Activated CD4-positive, alpha-beta T cell treated with anti-CD3 and anti-CD28 coated beads, Interleukin-2, amount 50 U/mL, for 4 hours (primary cell): ENCODE results near the gene NCOA7.
A peak's percentile ranks its signal among the peaks of the same experiment; 100 is the strongest.
"Not testable (repeated sequence)": the region's sequence is repeated elsewhere in the genome, so short reads cannot be mapped to it uniquely, and the experiment has no call there.

Experiments
- DNase-seq, 2 experiments: peaks; one replicate each; pipeline ENCODE4 v3.0.0-alpha.2; 2020

NCOA7 gene

DNA sequence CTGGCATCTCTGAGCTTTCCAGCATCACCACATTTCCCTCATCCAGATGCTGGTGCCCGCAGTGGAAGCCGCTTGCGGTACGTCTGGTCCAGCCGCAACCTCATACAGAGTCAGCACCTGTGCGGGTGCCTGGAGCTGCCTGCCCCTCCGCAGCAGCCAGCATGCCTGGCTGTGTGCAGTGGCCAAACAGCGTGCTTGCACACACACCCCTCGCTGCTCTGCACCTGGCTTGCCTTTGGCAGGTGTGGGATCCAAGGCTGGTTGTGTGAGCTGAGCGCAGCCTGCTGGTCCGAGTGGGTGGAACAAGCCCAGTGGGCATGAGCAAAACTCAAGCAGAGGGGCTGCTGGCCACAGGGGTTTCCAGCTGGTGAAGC, 162.7 kb downstream of the NCOA7 start:
- DNase-seq, result no peak

DNA sequence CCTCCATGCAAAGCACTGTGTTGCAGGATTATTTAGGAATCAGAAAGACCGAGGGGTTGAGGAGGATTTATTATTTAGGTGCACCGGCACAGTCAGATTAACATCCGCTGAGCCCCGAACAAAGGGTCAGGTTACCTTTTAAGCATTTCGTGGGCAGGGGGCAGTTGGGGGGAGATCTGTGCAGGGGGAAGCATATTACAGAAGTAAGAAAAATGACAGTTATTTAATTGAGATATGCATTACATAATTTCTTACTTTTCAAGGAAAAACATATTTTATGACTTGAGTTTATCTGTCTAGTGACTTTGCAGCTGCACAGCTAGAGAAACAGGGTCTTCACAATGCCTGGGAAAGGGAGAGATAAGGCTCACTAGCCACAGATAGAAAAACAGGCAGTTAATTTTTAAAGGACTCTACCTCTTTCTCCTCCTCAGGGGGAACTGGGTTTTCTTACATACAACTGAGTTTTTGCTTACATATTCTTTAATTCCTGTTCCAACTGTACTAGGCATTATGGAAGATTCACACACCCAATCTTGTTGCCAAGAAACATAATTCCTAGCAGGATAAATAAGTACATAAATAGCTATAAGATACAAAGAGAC, 164.1 kb downstream of the NCOA7 start:
- no peak for DNase-seq

DNA sequence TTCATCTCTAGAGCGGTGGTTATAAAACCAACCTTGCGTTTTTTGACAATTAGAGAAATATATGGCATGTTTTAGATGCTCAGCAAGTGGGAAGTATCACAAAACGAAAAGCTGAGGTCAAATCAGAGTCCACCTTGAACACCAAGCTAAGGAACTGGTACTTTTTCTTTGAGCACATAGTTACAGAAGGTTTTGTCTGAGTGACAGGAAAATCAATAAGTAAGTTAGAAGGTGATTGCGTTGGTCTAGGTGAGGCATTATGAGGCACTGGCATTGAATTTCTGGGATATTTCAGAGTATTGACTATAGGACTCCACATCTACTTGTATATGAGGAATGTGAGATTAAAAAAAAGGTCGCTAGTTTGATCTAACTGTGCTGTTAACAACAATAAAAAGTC, 165.2 kb downstream of the NCOA7 start:
- no peak for DNase-seq

GRCh38 chr6:125956506-125957390, 166.0 kb downstream of the NCOA7 start, which contains the start of gene HINT3:
HINT3 (plus strand) TSS chr6:125956770; CDS start chr6:125956978, 208 bp downstream.
- peak; percentile 98 for DNase-seq

DNA sequence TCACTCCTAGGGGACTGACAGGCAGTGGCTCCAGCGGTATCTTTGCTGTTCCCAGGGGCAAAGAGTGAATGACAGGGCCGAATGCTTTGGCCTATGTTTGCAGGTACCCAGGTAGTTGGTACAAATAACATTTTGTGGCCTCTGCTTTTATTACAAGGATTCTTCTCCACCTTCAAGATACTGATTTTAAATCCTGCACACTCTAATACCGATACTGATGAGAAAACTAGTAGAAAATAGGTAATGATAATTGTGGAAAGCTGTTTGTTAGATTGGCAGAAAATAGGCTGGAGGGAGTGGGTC, 166.6 kb downstream of the NCOA7 start:
- DNase-seq, result no peak

GRCh38 chr6:125957845-125958244, 167.1 kb downstream of the NCOA7 start:
- DNase-seq, result no peak

DNA sequence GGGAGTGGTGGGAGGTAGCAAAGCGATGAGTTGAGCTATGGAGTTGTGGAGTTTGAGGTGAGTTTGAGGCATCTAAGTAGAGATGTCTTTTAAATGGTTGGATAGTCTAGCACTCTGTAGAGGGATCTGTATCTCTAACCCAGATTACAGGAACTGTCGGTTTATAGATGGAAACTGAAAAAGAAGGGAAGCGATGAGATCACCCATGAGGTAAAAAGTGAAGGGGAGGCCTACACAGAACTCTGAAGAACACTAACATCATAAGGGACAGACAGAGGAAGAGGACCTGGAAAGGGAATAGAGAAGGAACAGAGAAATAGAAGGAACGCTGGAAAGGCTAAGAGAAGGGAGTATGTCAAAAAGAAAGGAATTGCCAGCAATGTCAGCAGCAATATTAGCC, 168.3 kb downstream of the NCOA7 start:
- no peak for DNase-seq

- no peak for DNase-seq
Observed at GRCh38 chr6:125961117-125961516, 170.4 kb downstream of the NCOA7 start.

- DNase-seq, result no peak
Observed at GRCh38 chr6:125962900-125963497, 172.2 kb downstream of the NCOA7 start.

DNA sequence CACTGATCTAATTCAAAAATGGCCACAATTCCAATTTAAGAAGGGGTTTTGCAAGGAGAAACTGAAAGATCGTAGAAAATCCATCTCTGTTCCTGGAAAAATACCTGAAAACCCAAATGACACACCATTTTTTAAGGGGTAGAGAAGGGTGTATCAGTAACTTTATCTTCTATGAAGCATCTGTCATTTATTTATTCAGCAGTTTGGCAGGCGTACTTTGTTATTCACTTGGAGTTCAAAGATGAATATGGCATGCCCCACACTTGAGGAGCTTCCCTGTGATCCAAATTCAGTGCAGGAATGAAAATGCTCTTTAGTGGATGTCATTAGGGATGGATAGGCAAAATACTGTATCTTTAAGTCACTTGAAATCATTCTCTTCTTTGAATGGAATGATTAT, 173.1 kb downstream of the NCOA7 start:
- DNase-seq, result no peak

GRCh38 chr6:125966569-125966968, 175.8 kb downstream of the NCOA7 start:
- DNase-seq, result no peak

DNA sequence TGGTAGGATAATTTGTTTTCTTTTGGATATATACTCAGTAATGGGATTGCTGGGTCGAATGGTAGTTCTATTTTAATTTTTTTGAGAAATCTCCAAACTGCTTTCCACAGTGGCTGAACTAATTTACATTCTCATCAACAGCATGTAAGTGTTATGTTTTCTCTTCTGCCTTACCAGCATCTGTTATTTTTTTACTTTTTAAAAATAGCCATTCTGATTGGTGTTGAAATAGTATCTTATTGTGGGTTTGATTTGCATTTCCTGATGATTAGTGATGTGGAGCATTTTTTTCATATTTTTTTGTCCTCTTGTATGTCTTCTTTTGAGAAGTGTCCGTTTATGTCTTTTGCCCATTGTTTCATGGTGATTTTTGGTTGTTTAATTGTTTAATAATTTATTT, 177.7 kb downstream of the NCOA7 start:
- DNase-seq, result no peak

- no peak for DNase-seq
Observed at GRCh38 chr6:125970760-125971159, 180.0 kb downstream of the NCOA7 start.

DNA sequence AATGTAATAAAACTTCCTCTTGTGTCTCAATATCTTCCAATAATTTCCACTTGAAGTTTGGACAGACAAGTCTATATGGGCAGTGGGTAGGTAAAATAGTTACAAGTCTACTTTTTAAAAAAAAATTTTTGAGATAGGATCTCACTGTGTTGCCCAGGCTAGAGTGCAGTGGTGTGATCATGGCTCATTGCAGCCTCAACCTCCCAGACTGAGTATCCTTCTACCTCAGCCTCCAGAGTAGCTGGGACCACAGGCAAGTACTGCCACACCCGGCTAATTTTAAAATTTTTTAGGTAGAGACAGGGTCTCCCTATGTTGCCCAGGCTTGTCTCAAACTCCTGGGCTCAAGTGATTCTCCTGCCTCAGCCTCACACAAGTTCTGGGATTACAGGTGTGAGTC, 181.7 kb downstream of the NCOA7 start:
- DNase-seq, result not testable (repeated sequence)

DNA sequence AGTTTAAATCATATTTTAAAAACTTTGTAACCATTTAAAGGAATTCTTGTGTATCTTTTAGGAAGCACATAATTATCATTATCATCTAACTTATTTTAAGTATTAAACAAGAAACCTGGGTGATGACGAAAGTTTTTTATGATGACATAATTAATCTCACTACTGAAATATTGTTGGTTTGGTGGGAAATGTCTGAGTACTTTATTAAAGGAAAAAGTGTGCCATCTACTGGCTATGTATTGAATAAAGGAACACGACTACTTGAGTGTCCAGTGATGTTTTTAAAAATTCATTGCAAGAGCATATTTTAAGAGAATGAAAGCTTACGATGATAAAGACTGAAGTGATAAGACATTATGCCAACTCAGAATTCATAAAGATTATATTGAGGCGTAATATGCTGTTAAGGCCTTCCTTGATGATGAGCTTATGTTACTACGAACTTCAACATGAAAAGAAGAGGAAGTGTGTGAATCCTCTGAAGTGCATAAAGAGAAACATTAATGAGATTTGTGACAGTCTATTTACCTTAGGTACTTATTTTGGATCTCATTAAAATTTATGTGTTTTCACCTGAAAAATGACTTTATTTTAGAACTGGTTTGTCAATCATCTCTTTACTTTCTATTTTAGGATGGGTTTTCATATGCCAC, 183.6 kb downstream of the NCOA7 start:
- DNase-seq, result no peak

DNA sequence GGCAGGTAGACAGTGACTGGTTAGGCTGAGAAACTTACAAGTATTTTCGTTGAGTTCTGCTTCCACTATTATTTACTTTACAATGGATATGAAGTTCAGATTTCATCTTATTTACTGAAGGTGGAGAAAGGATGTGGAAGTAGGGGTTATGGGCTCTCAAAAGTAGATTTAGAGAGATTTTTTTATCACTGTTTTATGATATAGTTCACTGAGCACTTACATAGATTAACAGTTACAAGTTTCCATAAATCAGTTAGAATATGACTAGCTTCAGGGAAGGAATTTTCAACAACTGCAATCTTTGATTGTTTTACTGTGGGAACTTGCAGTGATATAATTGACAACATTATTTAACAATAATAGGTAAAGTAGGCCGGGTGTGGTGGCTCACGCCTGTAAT, 188.3 kb downstream of the NCOA7 start:
- no peak for DNase-seq
